H1 (cell line): ENCODE results near the gene KRT78. TPM values are rescaled to one million over a fixed set of nuclear protein-coding genes. Genes with fewer than 3 reads are reported as not detected.

ENCODE experiments used
- CHD2 ChIP-seq: IDR thresholded peaks from 2 replicates; pipeline ENCODE4 v1.6.1; 2012; ENCODE audit warnings: low read length, improper control_type of control experiment
- CHD7 ChIP-seq: fragments of 300-600 bp; sonication (generic); IDR thresholded peaks from 2 replicates; pipeline ENCODE4 v1.7.1; 2012; ENCODE audit warnings: low read length, moderate library complexity, mild to moderate bottlenecking, inconsistent platforms; ENCODE audit not compliant: insufficient replicate concordance
- polyA plus RNA-seq, 7 experiments: library from polyadenylated mRNA; depleted of rRNA in 3 of 7; stranded (reverse) in 5 of 7; unstranded in 2 of 7; fragments of >200 nt in 5 of 7; fragments of 200-250 nt in 2 of 7; gene quantifications; 1 replicate in 5 of 7; 2 replicates in 1 of 7; 4 replicates in 1 of 7; pipeline versions ENCODE4 v1.2.1 to v1.2.3, GENCODE V29; 2011 to 2013; ENCODE audit warnings: missing spikeins in 2 of 7, mixed read lengths in 2 of 7
- total RNA-seq: library from RNA; stranded (reverse); fragmentation: NEBNext Ultra II Directional; extraction: Animal tissue kit (Norgen Biotek cat#: 25700); gene quantifications from 2 replicates; pipeline ENCODE4 v1.2.1, GENCODE V29; 2021

The KRT78 gene
- total and polyA plus RNA-seq, 2 of the 8 experiments (the other 6 are each of a cell fraction or from before 2014, with no cell fraction given): not detected

- no peak for TF ChIP-seq CHD7
- no peak for TF ChIP-seq CHD2
Observed at GRCh38 chr12:52827499-52828090, 21.2 kb downstream of the KRT78 start (continued).
